Measurements from ENCODE around the gene ADAM12. TPM values are rescaled to one million over a fixed set of nuclear protein-coding genes. Genes with fewer than 3 reads are reported as not detected.

ADAM12 gene
- total RNA-seq, 1 experiment from 2014 or later = not detected

GRCh38 chr10:126425489-126426065 is 37.3 kb upstream of the ADAM12 start:
- Mint-ChIP-seq H3K27me3 (ENCODE audit: unreplicated experiment) (peaks cover 15% of the 10 kb centered on the region), H3K9me3 (ENCODE audit: low read depth, unreplicated experiment) (no peaks in the 10 kb centered on the region), H3K36me3 (ENCODE audit: insufficient read depth, unreplicated experiment) (no peaks in the 10 kb centered on the region), H3K4me1 (ENCODE audit: low read depth, unreplicated experiment) (peaks cover 7% of the 10 kb centered on the region), H3K27ac (ENCODE audit: unreplicated experiment) (no peak overlapping the region), H3K4me3 (ENCODE audit: low read depth, unreplicated experiment) (no peak overlapping the region)
- BruUV-seq (replicated peaks) = no TSS peak
- intact Hi-C loops (cut with micrococcal nuclease; ENCODE audit: unreplicated experiment) = no loop called here
- no peak for TF ChIP-seq CTCF (IDR thresholded peaks at IDR 0.05; ENCODE audit: unreplicated experiment)
- DNase-seq = no peak
- CTCF ChIA-PET = no interaction called here

- no peaks in the 10 kb centered on the region for H3K9me3 Mint-ChIP-seq (ENCODE audit: low read depth, unreplicated experiment)
- CTCF ChIA-PET = no interaction called here
- H3K27ac Mint-ChIP-seq (ENCODE audit: unreplicated experiment) = no peak overlapping the region
- BruUV-seq (replicated peaks) = no TSS peak
- DNase-seq = no peak
- H3K36me3 Mint-ChIP-seq (ENCODE audit: insufficient read depth, unreplicated experiment) = no peaks in the 10 kb centered on the region
- TF ChIP-seq CTCF (IDR thresholded peaks at IDR 0.05; ENCODE audit: unreplicated experiment) = no peak
- peaks cover 15% of the 10 kb centered on the region for H3K27me3 Mint-ChIP-seq (ENCODE audit: unreplicated experiment)
- no peak overlapping the region for H3K4me3 Mint-ChIP-seq (ENCODE audit: low read depth, unreplicated experiment)
- H3K4me1 Mint-ChIP-seq (ENCODE audit: low read depth, unreplicated experiment) = peaks cover 7% of the 10 kb centered on the region
- intact Hi-C loops (cut with micrococcal nuclease; ENCODE audit: unreplicated experiment) = no loop called here
Observed at GRCh38 chr10:126425032-126425431, 36.8 kb upstream of the ADAM12 start.

GRCh38 chr10:126423732-126424491 is 35.6 kb upstream of the ADAM12 start:
- Mint-ChIP-seq H3K4me3 (ENCODE audit: low read depth, unreplicated experiment) (no peak overlapping the region), H3K9me3 (ENCODE audit: low read depth, unreplicated experiment) (no peaks in the 10 kb centered on the region), H3K27me3 (ENCODE audit: unreplicated experiment) (peaks cover 23% of the 10 kb centered on the region), H3K27ac (ENCODE audit: unreplicated experiment) (no peak overlapping the region), H3K36me3 (ENCODE audit: insufficient read depth, unreplicated experiment) (no peaks in the 10 kb centered on the region), H3K4me1 (ENCODE audit: low read depth, unreplicated experiment) (peaks cover 7% of the 10 kb centered on the region)
- BruUV-seq (replicated peaks) = no TSS peak
- intact Hi-C loops (cut with micrococcal nuclease; ENCODE audit: unreplicated experiment) = no loop called here
- no peak for TF ChIP-seq CTCF (IDR thresholded peaks at IDR 0.05; ENCODE audit: unreplicated experiment)
- DNase-seq = no peak
- CTCF ChIA-PET = no interaction called here

- no peak overlapping the region for H3K4me3 Mint-ChIP-seq (ENCODE audit: low read depth, unreplicated experiment)
- CTCF ChIA-PET = no interaction called here
- BruUV-seq (replicated peaks) = no TSS peak
Observed at GRCh38 chr10:126422567-126422966, 34.3 kb upstream of the ADAM12 start.

More at GRCh38 chr10:126422567-126422966, 34.3 kb upstream of the ADAM12 start:
- Mint-ChIP-seq H3K27ac (ENCODE audit: unreplicated experiment) (no peak overlapping the region), H3K4me1 (ENCODE audit: low read depth, unreplicated experiment) (peaks cover 7% of the 10 kb centered on the region), H3K36me3 (ENCODE audit: insufficient read depth, unreplicated experiment) (no peaks in the 10 kb centered on the region), H3K9me3 (ENCODE audit: low read depth, unreplicated experiment) (no peaks in the 10 kb centered on the region), H3K27me3 (ENCODE audit: unreplicated experiment) (peaks cover 21% of the 10 kb centered on the region)
- no peak for TF ChIP-seq CTCF (IDR thresholded peaks at IDR 0.05; ENCODE audit: unreplicated experiment)
- DNase-seq = no peak
- intact Hi-C loops (cut with micrococcal nuclease; ENCODE audit: unreplicated experiment) = no loop called here

Data from Calu3 (cell line).